GM19351 (cell line): Measurements from ENCODE around the gene WWOX.
A peak's percentile ranks its signal among the peaks of the same experiment; 100 is the strongest.

ENCODE experiments used
- ATAC-seq: cut with Tn5 transposase; IDR thresholded peaks from one replicate; pipeline ENCODE4 v1.9.1; 2021; ENCODE audit warnings: mild to moderate bottlenecking, moderate library complexity; ENCODE audit not compliant: unreplicated experiment

Gene WWOX

GRCh38 chr16:78635807-78636206, 536.4 kb downstream of the WWOX start:
- ATAC-seq = no peak

- ATAC-seq = no peak
Measured at GRCh38 chr16:78638371-78638770, 538.9 kb downstream of the WWOX start.

- ATAC-seq = peak; percentile 65
Measured at GRCh38 chr16:78639775-78640174, 540.3 kb downstream of the WWOX start.

- ATAC-seq = no peak
Measured at GRCh38 chr16:78640886-78641285, 541.4 kb downstream of the WWOX start.

GRCh38 chr16:78641433-78641832, 542.0 kb downstream of the WWOX start:
- no peak for ATAC-seq

- ATAC-seq = no peak
Measured at GRCh38 chr16:78642621-78643285, 543.3 kb downstream of the WWOX start.

GRCh38 chr16:78645657-78646056, 546.2 kb downstream of the WWOX start:
- ATAC-seq = no peak

GRCh38 chr16:78647019-78647418, 547.6 kb downstream of the WWOX start:
- ATAC-seq = no peak

GRCh38 chr16:78647491-78647890, 548.0 kb downstream of the WWOX start:
- ATAC-seq = no peak

- no peak for ATAC-seq
Measured at GRCh38 chr16:78648517-78648916, 549.1 kb downstream of the WWOX start.

GRCh38 chr16:78650339-78651074, 551.1 kb downstream of the WWOX start:
- ATAC-seq = no peak

- no peak for ATAC-seq
Measured at GRCh38 chr16:78654929-78655328, 555.5 kb downstream of the WWOX start.

- ATAC-seq = no peak
Measured at GRCh38 chr16:78655331-78656113, 556.1 kb downstream of the WWOX start.

- ATAC-seq = no peak
Measured at GRCh38 chr16:78656887-78657286, 557.4 kb downstream of the WWOX start.

- ATAC-seq = no peak
Measured at GRCh38 chr16:78659216-78659615, 559.8 kb downstream of the WWOX start.

- no peak for ATAC-seq
Measured at GRCh38 chr16:78659668-78660217, 560.3 kb downstream of the WWOX start.

GRCh38 chr16:78660795-78661194, 561.3 kb downstream of the WWOX start:
- ATAC-seq = no peak

- no peak for ATAC-seq
Measured at GRCh38 chr16:78663690-78664089, 564.2 kb downstream of the WWOX start.

- no peak for ATAC-seq
Measured at GRCh38 chr16:78664811-78665772, 565.6 kb downstream of the WWOX start.

- no peak for ATAC-seq
Measured at GRCh38 chr16:78666318-78666717, 566.9 kb downstream of the WWOX start.
